GM23338 (cell line): ENCODE measurements around the gene PAQR5. TPM values are rescaled to one million over a fixed set of nuclear protein-coding genes. Genes with fewer than 3 reads are reported as not detected.

Source experiments
- ATAC-seq: fragments of 200-7000 bp; cut with Tn5 transposase; 3 replicates; pipeline ENCODE4 v1.9.1; 2020
- DNase-seq: peaks from one replicate; pipeline ENCODE4 v3.0.0-alpha.2; 2015; ENCODE audit warnings: low spot score
- H2AFZ ChIP-seq: fragments of 200-600 bp; sonication (generic); 2 replicates; pipeline ENCODE4 v1.8.0; 2016; ENCODE audit warnings: antibody characterized with exemption, mild to moderate bottlenecking, moderate library complexity
- H3F3A ChIP-seq: fragments of 200-600 bp; sonication (generic); replicated peaks from 2 replicates; pipeline ENCODE4 v1.8.0; 2017; ENCODE audit warnings: antibody characterized with exemption, mixed run types, low read depth
- H3K27ac ChIP-seq: fragments of 200-600 bp; sonication (generic); 2 replicates; pipeline ENCODE4 v1.6.1; 2016; ENCODE audit warnings: low read depth
- H3K27me3 ChIP-seq: fragments of 200-600 bp; sonication (generic); 2 replicates; pipeline ENCODE4 v1.8.0; 2016; ENCODE audit warnings: mild to moderate bottlenecking, mixed run types, moderate library complexity; ENCODE audit not compliant: insufficient read depth
- H3K36me3 ChIP-seq: fragments of 200-600 bp; sonication (generic); 2 replicates; pipeline ENCODE4 v1.8.0; 2016; ENCODE audit warnings: mild to moderate bottlenecking; ENCODE audit not compliant: insufficient read depth
- H3K4me1 ChIP-seq: fragments of 200-600 bp; sonication (generic); 2 replicates; pipeline ENCODE4 v1.8.0; 2016; ENCODE audit warnings: mild to moderate bottlenecking, moderate library complexity; ENCODE audit not compliant: insufficient read depth
- H3K4me2 ChIP-seq: fragments of 200-600 bp; sonication (generic); 2 replicates; pipeline ENCODE4 v1.7.1; 2017; ENCODE audit warnings: mixed run types
- H3K4me3 ChIP-seq: fragments of 200-600 bp; sonication (generic); 2 replicates; pipeline ENCODE4 v1.6.1; 2016; ENCODE audit warnings: mixed run types
- H3K79me2 ChIP-seq: fragments of 200-600 bp; sonication (generic); replicated peaks from 2 replicates; pipeline ENCODE4 v1.8.0; 2017; ENCODE audit warnings: mild to moderate bottlenecking; ENCODE audit not compliant: insufficient read depth
- H3K9me2 ChIP-seq: fragments of 200-600 bp; sonication (generic); 2 replicates; pipeline ENCODE4 v1.8.0; 2017; ENCODE audit not compliant: insufficient read depth
- H4K20me1 ChIP-seq: fragments of 200-600 bp; sonication (generic); replicated peaks from 2 replicates; pipeline ENCODE4 v1.8.0; 2017; ENCODE audit warnings: mild to moderate bottlenecking; ENCODE audit not compliant: insufficient read depth
- H3K27ac Mint-ChIP-seq: 2 replicates; pipeline ENCODE4 v1.8.0; 2020; ENCODE audit warnings: inconsistent platforms, mild to moderate bottlenecking, moderate library complexity, mixed read lengths
- H3K27me3 Mint-ChIP-seq: 3 replicates; pipeline ENCODE4 v1.8.0; 2022; ENCODE audit warnings: low read depth, mild to moderate bottlenecking, moderate library complexity, mixed read lengths, inconsistent platforms; ENCODE audit not compliant: insufficient read depth, poor library complexity
- H3K36me3 Mint-ChIP-seq: 3 replicates; pipeline ENCODE4 v1.8.0; 2021; ENCODE audit warnings: low read depth, mild to moderate bottlenecking, inconsistent platforms, moderate library complexity, mixed read lengths
- H3K4me1 Mint-ChIP-seq: 3 replicates; pipeline ENCODE4 v1.8.0; 2020; ENCODE audit warnings: mild to moderate bottlenecking, inconsistent platforms, mixed read lengths
- H3K4me3 Mint-ChIP-seq: 3 replicates; pipeline ENCODE4 v1.8.0; 2021; ENCODE audit warnings: moderate library complexity, mild to moderate bottlenecking, inconsistent platforms, mixed read lengths
- H3K9me3 Mint-ChIP-seq: 3 replicates; pipeline ENCODE4 v1.8.0; 2020; ENCODE audit warnings: moderate library complexity, mild to moderate bottlenecking, inconsistent platforms, mixed read lengths
- CREB1 ChIP-seq: fragments of 250-450 bp; sonication (Bioruptor Pico); IDR thresholded peaks from 2 replicates; pipeline ENCODE4 v1.5.0; 2020; ENCODE audit warnings: low read depth, mild to moderate bottlenecking, moderate library complexity
- EZH2 ChIP-seq: fragments of 200-600 bp; sonication (generic); IDR thresholded peaks from one replicate; pipeline ENCODE4 v1.8.0; 2017; ENCODE audit warnings: antibody characterized with exemption, mild to moderate bottlenecking, low read depth; ENCODE audit not compliant: unreplicated experiment
- EZH2phosphoT487 ChIP-seq: fragments of 200-600 bp; sonication (generic); IDR thresholded peaks from one replicate; pipeline ENCODE4 v1.8.1; 2018; ENCODE audit warnings: antibody characterized with exemption; ENCODE audit not compliant: unreplicated experiment
- JUNB ChIP-seq: IDR thresholded peaks from one replicate; pipeline ENCODE4 v1.6.1; 2016; ENCODE audit warnings: antibody characterized with exemption; ENCODE audit not compliant: unreplicated experiment
- NANOG ChIP-seq: IDR thresholded peaks from 2 replicates; pipeline ENCODE4 v1.6.1; 2016; ENCODE audit warnings: antibody characterized with exemption, borderline replicate concordance
- POLR2AphosphoS5 ChIP-seq: IDR thresholded peaks from 2 replicates; pipeline ENCODE4 v1.6.1; 2016; ENCODE audit warnings: antibody characterized with exemption, low read depth
- STAT1 ChIP-seq: IDR thresholded peaks from one replicate; pipeline ENCODE4 v1.6.1; 2016; ENCODE audit warnings: antibody characterized with exemption; ENCODE audit not compliant: unreplicated experiment
- ZNF114 ChIP-seq: fragments of 250-450 bp; sonication (Bioruptor Pico); IDR thresholded peaks from 2 replicates; pipeline ENCODE4 v1.5.0; 2020; ENCODE audit warnings: mild to moderate bottlenecking, moderate library complexity
- ZNF331 ChIP-seq: fragments of 250-450 bp; sonication (Bioruptor Pico); IDR thresholded peaks from 2 replicates; pipeline ENCODE4 v1.5.0; 2020; ENCODE audit warnings: low read depth, mild to moderate bottlenecking, moderate library complexity
- polyA plus RNA-seq: library from polyadenylated mRNA; unstranded; fragments of >200 nt; fragmentation: Nextera tagmentation; extraction: Ambion mirVana; gene quantifications from 2 replicates; pipeline ENCODE4 v1.2.1, GENCODE V29; 2016
- total RNA-seq: library from RNA; depleted of rRNA; stranded (reverse); fragments of >200 nt; shearing (Covaris generic); gene quantifications from 2 replicates; pipeline ENCODE4 v1.2.3, GENCODE V29; 2014
- TF ChIP-seq, protein P1 (sequence below): IDR thresholded peaks from 2 replicates; pipeline ENCODE4 v1.6.1; 2016; ENCODE audit warnings: antibody characterized with exemption
- TF ChIP-seq, protein P2 (sequence below): IDR thresholded peaks from one replicate; pipeline ENCODE4 v1.6.1; 2018; ENCODE audit warnings: antibody characterized with exemption; ENCODE audit not compliant: unreplicated experiment
- TF ChIP-seq, protein P3 (sequence below): fragments of 250-450 bp; sonication (Bioruptor Pico); IDR thresholded peaks from 2 replicates; pipeline ENCODE4 v1.5.0; 2020; ENCODE audit warnings: mild to moderate bottlenecking, moderate library complexity
- TF ChIP-seq, protein P4 (sequence below), 2 experiments: fragments of 200-600 bp in 1 of 2; sonication (generic) in 1 of 2; conservative IDR thresholded peaks; 2 replicates each; pipeline versions ENCODE4 v1.5.1 to v1.6.1; 2016 to 2017; ENCODE audit warnings: antibody characterized with exemption in 2 of 2, low read depth in 2 of 2, mild to moderate bottlenecking in 2 of 2, moderate library complexity in 1 of 2

Gene PAQR5
- total and polyA plus RNA-seq, 2 experiments from 2014 or later, result 8.7 to 14.5 TPM

DNA sequence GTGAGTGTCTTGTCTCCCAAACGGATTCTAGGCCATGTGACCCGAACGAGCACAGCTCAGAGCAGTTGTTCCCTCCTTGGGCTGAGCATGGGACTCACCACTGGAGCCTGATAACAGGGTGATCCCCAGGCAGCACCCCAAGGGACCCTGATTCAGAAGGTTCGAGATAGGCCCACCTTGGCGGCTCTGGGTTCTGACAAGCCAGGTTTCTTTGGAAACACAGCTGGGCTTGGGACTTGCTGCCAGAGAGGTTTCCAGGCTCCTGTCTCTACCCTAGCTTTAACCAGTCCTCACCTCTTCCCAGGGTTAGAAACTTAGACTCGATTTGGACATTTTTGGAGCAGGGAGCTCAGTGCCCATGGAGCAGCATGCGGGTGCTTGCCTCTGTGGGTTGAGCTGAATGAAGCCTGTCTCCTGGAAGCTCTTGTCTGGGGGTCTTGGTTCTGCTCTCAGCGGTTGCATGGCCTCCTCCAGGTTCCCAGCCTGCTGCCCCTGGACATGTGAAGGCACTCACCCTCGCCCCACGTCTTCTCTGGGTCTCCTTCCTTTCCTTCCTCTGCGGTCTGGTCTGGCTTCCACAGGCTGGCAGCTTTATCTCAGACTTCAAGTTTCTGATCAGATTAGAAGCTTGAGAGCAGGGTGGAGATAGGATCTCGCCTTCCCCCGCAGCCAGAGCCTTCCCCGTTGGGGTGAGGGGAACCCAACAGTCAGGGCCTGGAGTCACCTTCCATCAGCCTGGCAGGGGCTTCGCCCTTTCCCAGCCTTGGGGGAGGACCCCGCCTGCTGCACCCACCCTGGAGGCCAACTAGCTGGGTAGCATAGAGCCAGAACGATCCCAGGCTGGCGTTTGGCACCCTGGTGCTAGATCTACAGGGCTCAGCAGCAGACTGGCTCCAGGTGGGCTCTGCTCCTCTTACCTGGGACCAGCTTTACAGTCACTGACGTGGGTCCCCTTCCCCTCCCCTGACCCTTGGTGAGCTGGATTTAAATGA lies 21.0 kb downstream of the PAQR5 start:
- Histone ChIP-seq H3K36me3 (no peaks in the 10 kb centered on the region), H3K27me3 (no peaks in the 10 kb centered on the region), H3K4me2 (no peak overlapping the region), H3K27ac (no peak overlapping the region), H3K9me2 (no peaks in the 10 kb centered on the region), H3K79me2 (no peaks in the 10 kb centered on the region), H3F3A (no peaks in the 10 kb centered on the region), H2AFZ (no peak overlapping the region), H3K4me3 (no peak overlapping the region), H4K20me1 (no peaks in the 10 kb centered on the region; the same call in 1 of the 2 replicates), H3K4me1 (no peaks in the 10 kb centered on the region)
- H3K27me3 Mint-ChIP-seq, result no peaks in the 10 kb centered on the region
- ATAC-seq (peak; percentile 22; the same call in 1 of the 3 replicates), DNase-seq (no peak)
- H3K4me3 Mint-ChIP-seq, result no peak overlapping the region
- H3K4me1 Mint-ChIP-seq, result peaks cover 22% of the 10 kb centered on the region
- no peaks in the 10 kb centered on the region for H3K9me3 Mint-ChIP-seq
- TF ChIP-seq JUNB (no peak), NANOG (no peak), STAT1 (no peak), EZH2 (no peak), ZNF114 (CRISPR knock-in tag) (no peak), ZNF331 (CRISPR knock-in tag) (no peak), EZH2phosphoT487 (no peak), CREB1 (CRISPR knock-in tag) (no peak), POLR2AphosphoS5 (no peak)
- TF ChIP-seq, protein P1, sequence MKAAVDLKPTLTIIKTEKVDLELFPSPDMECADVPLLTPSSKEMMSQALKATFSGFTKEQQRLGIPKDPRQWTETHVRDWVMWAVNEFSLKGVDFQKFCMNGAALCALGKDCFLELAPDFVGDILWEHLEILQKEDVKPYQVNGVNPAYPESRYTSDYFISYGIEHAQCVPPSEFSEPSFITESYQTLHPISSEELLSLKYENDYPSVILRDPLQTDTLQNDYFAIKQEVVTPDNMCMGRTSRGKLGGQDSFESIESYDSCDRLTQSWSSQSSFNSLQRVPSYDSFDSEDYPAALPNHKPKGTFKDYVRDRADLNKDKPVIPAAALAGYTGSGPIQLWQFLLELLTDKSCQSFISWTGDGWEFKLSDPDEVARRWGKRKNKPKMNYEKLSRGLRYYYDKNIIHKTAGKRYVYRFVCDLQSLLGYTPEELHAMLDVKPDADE, result no peak
- TF ChIP-seq, protein P2, sequence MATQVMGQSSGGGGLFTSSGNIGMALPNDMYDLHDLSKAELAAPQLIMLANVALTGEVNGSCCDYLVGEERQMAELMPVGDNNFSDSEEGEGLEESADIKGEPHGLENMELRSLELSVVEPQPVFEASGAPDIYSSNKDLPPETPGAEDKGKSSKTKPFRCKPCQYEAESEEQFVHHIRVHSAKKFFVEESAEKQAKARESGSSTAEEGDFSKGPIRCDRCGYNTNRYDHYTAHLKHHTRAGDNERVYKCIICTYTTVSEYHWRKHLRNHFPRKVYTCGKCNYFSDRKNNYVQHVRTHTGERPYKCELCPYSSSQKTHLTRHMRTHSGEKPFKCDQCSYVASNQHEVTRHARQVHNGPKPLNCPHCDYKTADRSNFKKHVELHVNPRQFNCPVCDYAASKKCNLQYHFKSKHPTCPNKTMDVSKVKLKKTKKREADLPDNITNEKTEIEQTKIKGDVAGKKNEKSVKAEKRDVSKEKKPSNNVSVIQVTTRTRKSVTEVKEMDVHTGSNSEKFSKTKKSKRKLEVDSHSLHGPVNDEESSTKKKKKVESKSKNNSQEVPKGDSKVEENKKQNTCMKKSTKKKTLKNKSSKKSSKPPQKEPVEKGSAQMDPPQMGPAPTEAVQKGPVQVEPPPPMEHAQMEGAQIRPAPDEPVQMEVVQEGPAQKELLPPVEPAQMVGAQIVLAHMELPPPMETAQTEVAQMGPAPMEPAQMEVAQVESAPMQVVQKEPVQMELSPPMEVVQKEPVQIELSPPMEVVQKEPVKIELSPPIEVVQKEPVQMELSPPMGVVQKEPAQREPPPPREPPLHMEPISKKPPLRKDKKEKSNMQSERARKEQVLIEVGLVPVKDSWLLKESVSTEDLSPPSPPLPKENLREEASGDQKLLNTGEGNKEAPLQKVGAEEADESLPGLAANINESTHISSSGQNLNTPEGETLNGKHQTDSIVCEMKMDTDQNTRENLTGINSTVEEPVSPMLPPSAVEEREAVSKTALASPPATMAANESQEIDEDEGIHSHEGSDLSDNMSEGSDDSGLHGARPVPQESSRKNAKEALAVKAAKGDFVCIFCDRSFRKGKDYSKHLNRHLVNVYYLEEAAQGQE, result no peak
- TF ChIP-seq, protein P3, sequence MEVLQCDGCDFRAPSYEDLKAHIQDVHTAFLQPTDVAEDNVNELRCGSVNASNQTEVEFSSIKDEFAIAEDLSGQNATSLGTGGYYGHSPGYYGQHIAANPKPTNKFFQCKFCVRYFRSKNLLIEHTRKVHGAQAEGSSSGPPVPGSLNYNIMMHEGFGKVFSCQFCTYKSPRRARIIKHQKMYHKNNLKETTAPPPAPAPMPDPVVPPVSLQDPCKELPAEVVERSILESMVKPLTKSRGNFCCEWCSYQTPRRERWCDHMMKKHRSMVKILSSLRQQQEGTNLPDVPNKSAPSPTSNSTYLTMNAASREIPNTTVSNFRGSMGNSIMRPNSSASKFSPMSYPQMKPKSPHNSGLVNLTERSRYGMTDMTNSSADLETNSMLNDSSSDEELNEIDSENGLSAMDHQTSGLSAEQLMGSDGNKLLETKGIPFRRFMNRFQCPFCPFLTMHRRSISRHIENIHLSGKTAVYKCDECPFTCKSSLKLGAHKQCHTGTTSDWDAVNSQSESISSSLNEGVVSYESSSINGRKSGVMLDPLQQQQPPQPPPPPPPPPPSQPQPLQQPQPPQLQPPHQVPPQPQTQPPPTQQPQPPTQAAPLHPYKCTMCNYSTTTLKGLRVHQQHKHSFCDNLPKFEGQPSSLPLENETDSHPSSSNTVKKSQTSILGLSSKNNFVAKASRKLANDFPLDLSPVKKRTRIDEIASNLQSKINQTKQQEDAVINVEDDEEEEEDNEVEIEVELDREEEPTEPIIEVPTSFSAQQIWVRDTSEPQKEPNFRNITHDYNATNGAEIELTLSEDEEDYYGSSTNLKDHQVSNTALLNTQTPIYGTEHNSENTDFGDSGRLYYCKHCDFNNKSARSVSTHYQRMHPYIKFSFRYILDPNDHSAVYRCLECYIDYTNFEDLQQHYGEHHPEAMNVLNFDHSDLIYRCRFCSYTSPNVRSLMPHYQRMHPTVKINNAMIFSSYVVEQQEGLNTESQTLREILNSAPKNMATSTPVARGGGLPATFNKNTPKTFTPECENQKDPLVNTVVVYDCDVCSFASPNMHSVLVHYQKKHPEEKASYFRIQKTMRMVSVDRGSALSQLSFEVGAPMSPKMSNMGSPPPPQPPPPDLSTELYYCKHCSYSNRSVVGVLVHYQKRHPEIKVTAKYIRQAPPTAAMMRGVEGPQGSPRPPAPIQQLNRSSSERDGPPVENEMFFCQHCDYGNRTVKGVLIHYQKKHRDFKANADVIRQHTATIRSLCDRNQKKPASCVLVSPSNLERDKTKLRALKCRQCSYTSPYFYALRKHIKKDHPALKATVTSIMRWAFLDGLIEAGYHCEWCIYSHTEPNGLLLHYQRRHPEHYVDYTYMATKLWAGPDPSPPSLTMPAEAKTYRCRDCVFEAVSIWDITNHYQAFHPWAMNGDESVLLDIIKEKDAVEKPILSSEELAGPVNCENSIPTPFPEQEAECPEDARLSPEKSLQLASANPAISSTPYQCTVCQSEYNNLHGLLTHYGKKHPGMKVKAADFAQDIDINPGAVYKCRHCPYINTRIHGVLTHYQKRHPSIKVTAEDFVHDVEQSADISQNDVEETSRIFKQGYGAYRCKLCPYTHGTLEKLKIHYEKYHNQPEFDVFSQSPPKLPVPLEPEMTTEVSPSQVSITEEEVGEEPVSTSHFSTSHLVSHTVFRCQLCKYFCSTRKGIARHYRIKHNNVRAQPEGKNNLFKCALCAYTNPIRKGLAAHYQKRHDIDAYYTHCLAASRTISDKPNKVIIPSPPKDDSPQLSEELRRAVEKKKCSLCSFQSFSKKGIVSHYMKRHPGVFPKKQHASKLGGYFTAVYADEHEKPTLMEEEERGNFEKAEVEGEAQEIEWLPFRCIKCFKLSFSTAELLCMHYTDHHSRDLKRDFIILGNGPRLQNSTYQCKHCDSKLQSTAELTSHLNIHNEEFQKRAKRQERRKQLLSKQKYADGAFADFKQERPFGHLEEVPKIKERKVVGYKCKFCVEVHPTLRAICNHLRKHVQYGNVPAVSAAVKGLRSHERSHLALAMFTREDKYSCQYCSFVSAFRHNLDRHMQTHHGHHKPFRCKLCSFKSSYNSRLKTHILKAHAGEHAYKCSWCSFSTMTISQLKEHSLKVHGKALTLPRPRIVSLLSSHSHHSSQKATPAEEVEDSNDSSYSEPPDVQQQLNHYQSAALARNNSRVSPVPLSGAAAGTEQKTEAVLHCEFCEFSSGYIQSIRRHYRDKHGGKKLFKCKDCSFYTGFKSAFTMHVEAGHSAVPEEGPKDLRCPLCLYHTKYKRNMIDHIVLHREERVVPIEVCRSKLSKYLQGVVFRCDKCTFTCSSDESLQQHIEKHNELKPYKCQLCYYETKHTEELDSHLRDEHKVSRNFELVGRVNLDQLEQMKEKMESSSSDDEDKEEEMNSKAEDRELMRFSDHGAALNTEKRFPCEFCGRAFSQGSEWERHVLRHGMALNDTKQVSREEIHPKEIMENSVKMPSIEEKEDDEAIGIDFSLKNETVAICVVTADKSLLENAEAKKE (CRISPR knock-in tag), result no peak
- TF ChIP-seq, protein P4, sequence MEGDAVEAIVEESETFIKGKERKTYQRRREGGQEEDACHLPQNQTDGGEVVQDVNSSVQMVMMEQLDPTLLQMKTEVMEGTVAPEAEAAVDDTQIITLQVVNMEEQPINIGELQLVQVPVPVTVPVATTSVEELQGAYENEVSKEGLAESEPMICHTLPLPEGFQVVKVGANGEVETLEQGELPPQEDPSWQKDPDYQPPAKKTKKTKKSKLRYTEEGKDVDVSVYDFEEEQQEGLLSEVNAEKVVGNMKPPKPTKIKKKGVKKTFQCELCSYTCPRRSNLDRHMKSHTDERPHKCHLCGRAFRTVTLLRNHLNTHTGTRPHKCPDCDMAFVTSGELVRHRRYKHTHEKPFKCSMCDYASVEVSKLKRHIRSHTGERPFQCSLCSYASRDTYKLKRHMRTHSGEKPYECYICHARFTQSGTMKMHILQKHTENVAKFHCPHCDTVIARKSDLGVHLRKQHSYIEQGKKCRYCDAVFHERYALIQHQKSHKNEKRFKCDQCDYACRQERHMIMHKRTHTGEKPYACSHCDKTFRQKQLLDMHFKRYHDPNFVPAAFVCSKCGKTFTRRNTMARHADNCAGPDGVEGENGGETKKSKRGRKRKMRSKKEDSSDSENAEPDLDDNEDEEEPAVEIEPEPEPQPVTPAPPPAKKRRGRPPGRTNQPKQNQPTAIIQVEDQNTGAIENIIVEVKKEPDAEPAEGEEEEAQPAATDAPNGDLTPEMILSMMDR (conservative IDR thresholded peaks at IDR 0.05; ENCODE audit: low read depth in 2 of 2), result no peak
- 0 out of 3 replicates have a peak, but pooled peaks cover 2% of the 10 kb centered on the region for H3K36me3 Mint-ChIP-seq
- H3K27ac Mint-ChIP-seq, result no peak overlapping the region
